Measurements from ENCODE around the gene CERS3. TPM values are rescaled to one million over a fixed set of nuclear protein-coding genes. Genes with fewer than 3 reads are reported as not detected.

Gene CERS3
- total RNA-seq, 1 experiment from 2014 or later: not detected

DNA sequence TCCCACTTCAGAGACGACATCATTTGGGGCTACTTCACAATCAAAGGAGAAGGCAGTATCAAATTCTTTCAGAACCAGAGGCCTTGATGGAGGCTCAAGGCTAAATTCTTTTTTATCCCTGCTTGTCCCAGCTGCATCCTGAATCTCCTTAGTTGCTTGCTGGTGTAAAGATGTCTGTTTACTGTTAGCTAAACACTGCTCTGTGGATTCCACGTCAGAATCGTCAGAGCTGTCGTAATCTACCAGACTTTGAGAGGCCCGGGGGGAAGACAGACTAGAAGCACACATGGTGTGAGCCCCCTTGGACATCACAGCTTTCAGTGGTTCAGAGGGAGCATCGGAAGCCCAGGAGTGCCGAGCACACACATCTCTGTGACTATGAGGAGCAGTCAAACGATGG is 40.6 kb upstream of the CERS3 start:
- Histone ChIP-seq H3K27ac (ENCODE audit: low read depth, low read length, poor library complexity, severe bottlenecking) (no peak overlapping the region), H3K36me3 (ENCODE audit: insufficient read depth, low read length, poor library complexity, severe bottlenecking) (peaks cover 4% of the 10 kb centered on the region), H3K9me3 (ENCODE audit: low read depth, low read length, poor library complexity, severe bottlenecking) (no peaks in the 10 kb centered on the region), H3K4me1 (ENCODE audit: insufficient read depth, low read length, poor library complexity, severe bottlenecking) (no peaks in the 10 kb centered on the region), H3K27me3 (replicated peaks; ENCODE audit: insufficient read depth, low read depth, low read length, poor library complexity) (no peaks in the 10 kb centered on the region), H3K4me3 (ENCODE audit: low read depth, low read length, poor library complexity, severe bottlenecking) (no peak overlapping the region)
- no TSS peak for BruUV-seq (replicated peaks)
- intact Hi-C loops (cut with micrococcal nuclease; ENCODE audit: unreplicated experiment): no loop called here
- ChIA-PET POLR2A (ENCODE audit: low non-redundant PET) (no interaction called here), CTCF (no interaction called here)
- TF ChIP-seq, protein P1, sequence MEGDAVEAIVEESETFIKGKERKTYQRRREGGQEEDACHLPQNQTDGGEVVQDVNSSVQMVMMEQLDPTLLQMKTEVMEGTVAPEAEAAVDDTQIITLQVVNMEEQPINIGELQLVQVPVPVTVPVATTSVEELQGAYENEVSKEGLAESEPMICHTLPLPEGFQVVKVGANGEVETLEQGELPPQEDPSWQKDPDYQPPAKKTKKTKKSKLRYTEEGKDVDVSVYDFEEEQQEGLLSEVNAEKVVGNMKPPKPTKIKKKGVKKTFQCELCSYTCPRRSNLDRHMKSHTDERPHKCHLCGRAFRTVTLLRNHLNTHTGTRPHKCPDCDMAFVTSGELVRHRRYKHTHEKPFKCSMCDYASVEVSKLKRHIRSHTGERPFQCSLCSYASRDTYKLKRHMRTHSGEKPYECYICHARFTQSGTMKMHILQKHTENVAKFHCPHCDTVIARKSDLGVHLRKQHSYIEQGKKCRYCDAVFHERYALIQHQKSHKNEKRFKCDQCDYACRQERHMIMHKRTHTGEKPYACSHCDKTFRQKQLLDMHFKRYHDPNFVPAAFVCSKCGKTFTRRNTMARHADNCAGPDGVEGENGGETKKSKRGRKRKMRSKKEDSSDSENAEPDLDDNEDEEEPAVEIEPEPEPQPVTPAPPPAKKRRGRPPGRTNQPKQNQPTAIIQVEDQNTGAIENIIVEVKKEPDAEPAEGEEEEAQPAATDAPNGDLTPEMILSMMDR (conservative IDR thresholded peaks at IDR 0.05; ENCODE audit: low read depth, low read length): no peak
- no peak for TF ChIP-seq EZH2 (IDR thresholded peaks at IDR 0.05; ENCODE audit: borderline replicate concordance, low read depth, low read length, poor library complexity, severe bottlenecking)
- no peak for DNase-seq (ENCODE audit: low spot score)

GRCh38 chr15:100566850-100567628 is 38.3 kb upstream of the CERS3 start:
- TF ChIP-seq, protein P1 (conservative IDR thresholded peaks at IDR 0.05; ENCODE audit: low read depth, low read length): no peak
- no peak for TF ChIP-seq EZH2 (IDR thresholded peaks at IDR 0.05; ENCODE audit: borderline replicate concordance, low read depth, low read length, poor library complexity, severe bottlenecking)
- ChIA-PET CTCF (no interaction called here), POLR2A (ENCODE audit: low non-redundant PET) (no interaction called here)
- no TSS peak for BruUV-seq (replicated peaks)
- intact Hi-C loops (cut with micrococcal nuclease; ENCODE audit: unreplicated experiment): no loop called here
- Histone ChIP-seq H3K36me3 (ENCODE audit: insufficient read depth, low read length, poor library complexity, severe bottlenecking) (peaks cover 3% of the 10 kb centered on the region), H3K27ac (ENCODE audit: low read depth, low read length, poor library complexity, severe bottlenecking) (no peak overlapping the region), H3K4me3 (ENCODE audit: low read depth, low read length, poor library complexity, severe bottlenecking) (no peak overlapping the region), H3K9me3 (ENCODE audit: low read depth, low read length, poor library complexity, severe bottlenecking) (no peaks in the 10 kb centered on the region), H3K4me1 (ENCODE audit: insufficient read depth, low read length, poor library complexity, severe bottlenecking) (no peaks in the 10 kb centered on the region), H3K27me3 (replicated peaks; ENCODE audit: insufficient read depth, low read depth, low read length, poor library complexity) (no peaks in the 10 kb centered on the region)
- DNase-seq (ENCODE audit: low spot score): no peak

GRCh38 chr15:100565591-100565990 is 36.8 kb upstream of the CERS3 start:
- no peak for DNase-seq (ENCODE audit: low spot score)
- ChIA-PET CTCF (no interaction called here), POLR2A (ENCODE audit: low non-redundant PET) (no interaction called here)
- Histone ChIP-seq H3K27me3 (replicated peaks; ENCODE audit: insufficient read depth, low read depth, low read length, poor library complexity) (no peaks in the 10 kb centered on the region), H3K4me3 (ENCODE audit: low read depth, low read length, poor library complexity, severe bottlenecking) (no peak overlapping the region), H3K9me3 (ENCODE audit: low read depth, low read length, poor library complexity, severe bottlenecking) (no peaks in the 10 kb centered on the region), H3K27ac (ENCODE audit: low read depth, low read length, poor library complexity, severe bottlenecking) (no peak overlapping the region), H3K4me1 (ENCODE audit: insufficient read depth, low read length, poor library complexity, severe bottlenecking) (no peaks in the 10 kb centered on the region), H3K36me3 (ENCODE audit: insufficient read depth, low read length, poor library complexity, severe bottlenecking) (no peaks in the 10 kb centered on the region)
- no TSS peak for BruUV-seq (replicated peaks)
- intact Hi-C loops (cut with micrococcal nuclease; ENCODE audit: unreplicated experiment): no loop called here
- no peak for TF ChIP-seq EZH2 (IDR thresholded peaks at IDR 0.05; ENCODE audit: borderline replicate concordance, low read depth, low read length, poor library complexity, severe bottlenecking)
- TF ChIP-seq, protein P1 (conservative IDR thresholded peaks at IDR 0.05; ENCODE audit: low read depth, low read length): no peak

Measured in A673 (cell line).